H1 (cell line): ENCODE data around the gene SASH3. TPM values are rescaled to one million over a fixed set of nuclear protein-coding genes. Genes with fewer than 3 reads are reported as not detected.

Source experiments
- CHD7 ChIP-seq: fragments of 300-600 bp; sonication (generic); IDR thresholded peaks from 2 replicates; pipeline ENCODE4 v1.7.1; 2012; ENCODE audit warnings: low read length, moderate library complexity, mild to moderate bottlenecking, inconsistent platforms; ENCODE audit not compliant: insufficient replicate concordance
- CTCF ChIP-seq, 3 experiments: IDR thresholded peaks; 1 replicate in 2 of 3; 2 replicates in 1 of 3; pipeline versions ENCODE4 v1.5.1 to v1.6.1; 2011; ENCODE audit warnings: low read length in 3 of 3, mild to moderate bottlenecking in 3 of 3, inconsistent platforms in 2 of 3, low read depth in 1 of 3, moderate library complexity in 1 of 3; ENCODE audit not compliant: insufficient read depth in 1 of 3; ENCODE audit errors: control extremely low read depth in 1 of 3
- EZH2 ChIP-seq: fragments of 200-600 bp; sonication (generic); IDR thresholded peaks from 2 replicates; pipeline ENCODE4 v1.7.1; 2012; ENCODE audit warnings: low read depth, mild to moderate bottlenecking, moderate library complexity, low read length, inconsistent platforms; ENCODE audit not compliant: severe bottlenecking
- MAFK ChIP-seq: IDR thresholded peaks from 2 replicates; pipeline ENCODE4 v1.6.1; 2012; ENCODE audit warnings: low read depth, mild to moderate bottlenecking, improper control_type of control experiment, low read length
- POLR2AphosphoS5 ChIP-seq: IDR thresholded peaks from 2 replicates; pipeline ENCODE4 v1.6.1; 2011; ENCODE audit warnings: low read depth, low read length
- SUZ12 ChIP-seq: fragments of 200-600 bp; sonication (generic); IDR thresholded peaks from 2 replicates; pipeline ENCODE4 v1.6.1; 2012; ENCODE audit warnings: mild to moderate bottlenecking, inconsistent platforms, low read length, moderate library complexity, mixed read lengths
- TAF1 ChIP-seq: IDR thresholded peaks from 2 replicates; pipeline ENCODE4 v1.6.1; 2011; ENCODE audit warnings: mild to moderate bottlenecking, low read depth, low read length
- polyA plus RNA-seq, 7 experiments: library from polyadenylated mRNA; depleted of rRNA in 3 of 7; stranded (reverse) in 5 of 7; unstranded in 2 of 7; fragments of >200 nt in 5 of 7; fragments of 200-250 nt in 2 of 7; gene quantifications; 1 replicate in 5 of 7; 2 replicates in 1 of 7; 4 replicates in 1 of 7; pipeline versions ENCODE4 v1.2.1 to v1.2.3, GENCODE V29; 2011 to 2013; ENCODE audit warnings: missing spikeins in 2 of 7, mixed read lengths in 2 of 7
- total RNA-seq: library from RNA; stranded (reverse); fragmentation: NEBNext Ultra II Directional; extraction: Animal tissue kit (Norgen Biotek cat#: 25700); gene quantifications from 2 replicates; pipeline ENCODE4 v1.2.1, GENCODE V29; 2021

Gene SASH3
- total and polyA plus RNA-seq, 2 of the 8 experiments (the other 6 are each of a cell fraction or from before 2014, with no cell fraction given), result not detected

- TF ChIP-seq CHD7 (no peak), MAFK (no peak), SUZ12 (no peak), TAF1 (no peak), POLR2AphosphoS5 (no peak), CTCF (IDR thresholded peaks at IDR 0.05; ENCODE audit: control extremely low read depth in 1 of 3, insufficient read depth in 1 of 3, low read depth in 1 of 3, low read length in 3 of 3) (no peak), EZH2 (no peak)
Measured at GRCh38 chrX:129785160-129785947, 5.6 kb downstream of the SASH3 start (continued).
